ENCODE results near the gene KCNMA1. TPM values are rescaled to one million over a fixed set of nuclear protein-coding genes. Genes with fewer than 3 reads are reported as not detected.

KCNMA1 gene
- total RNA-seq, 4 donors from 2014 or later: 66.8 to 96.5 (median 78.9) TPM

DNA sequence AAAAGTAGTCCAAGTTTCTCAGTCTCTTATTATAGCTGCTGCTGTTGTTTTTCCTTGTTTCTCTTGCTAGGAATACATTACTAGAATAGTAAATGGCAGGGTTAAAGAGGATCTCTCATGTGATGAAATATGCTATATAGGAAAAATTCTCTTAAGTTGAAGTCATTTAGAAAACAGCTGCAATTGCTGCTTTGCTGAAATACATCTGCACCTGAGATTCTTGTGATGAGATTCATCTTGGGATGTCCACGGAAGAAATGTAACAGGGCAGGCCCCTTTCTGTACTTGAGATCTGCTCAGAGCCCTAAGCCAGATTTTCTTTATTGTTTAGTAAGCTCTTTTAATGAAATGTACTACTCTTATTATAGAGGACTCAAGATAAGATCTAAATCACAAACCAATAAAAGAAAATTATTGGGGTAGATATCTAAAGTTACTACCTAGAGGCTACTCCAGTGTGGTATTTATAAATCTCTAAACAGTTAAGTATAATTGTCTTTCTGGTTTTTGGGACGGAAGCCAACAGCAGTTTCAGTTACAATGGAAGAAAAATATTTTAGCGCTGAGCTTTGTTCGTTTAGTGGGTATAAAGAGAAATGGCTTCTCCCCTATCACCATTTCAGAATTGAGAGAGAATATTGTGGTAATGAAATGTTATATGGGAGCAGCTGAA, 701.5 kb downstream of the KCNMA1 start:
- no peak for DNase-seq
- no peaks in the 10 kb centered on the region for H3K4me1 ChIP-seq
- no peak overlapping the region for H3K4me3 ChIP-seq
- H3K36me3 ChIP-seq: no peaks in the 10 kb centered on the region
- intact Hi-C loops (cut with DNase I; ENCODE audit: low total_unique reads): no loop called here
- TF ChIP-seq, protein P1, sequence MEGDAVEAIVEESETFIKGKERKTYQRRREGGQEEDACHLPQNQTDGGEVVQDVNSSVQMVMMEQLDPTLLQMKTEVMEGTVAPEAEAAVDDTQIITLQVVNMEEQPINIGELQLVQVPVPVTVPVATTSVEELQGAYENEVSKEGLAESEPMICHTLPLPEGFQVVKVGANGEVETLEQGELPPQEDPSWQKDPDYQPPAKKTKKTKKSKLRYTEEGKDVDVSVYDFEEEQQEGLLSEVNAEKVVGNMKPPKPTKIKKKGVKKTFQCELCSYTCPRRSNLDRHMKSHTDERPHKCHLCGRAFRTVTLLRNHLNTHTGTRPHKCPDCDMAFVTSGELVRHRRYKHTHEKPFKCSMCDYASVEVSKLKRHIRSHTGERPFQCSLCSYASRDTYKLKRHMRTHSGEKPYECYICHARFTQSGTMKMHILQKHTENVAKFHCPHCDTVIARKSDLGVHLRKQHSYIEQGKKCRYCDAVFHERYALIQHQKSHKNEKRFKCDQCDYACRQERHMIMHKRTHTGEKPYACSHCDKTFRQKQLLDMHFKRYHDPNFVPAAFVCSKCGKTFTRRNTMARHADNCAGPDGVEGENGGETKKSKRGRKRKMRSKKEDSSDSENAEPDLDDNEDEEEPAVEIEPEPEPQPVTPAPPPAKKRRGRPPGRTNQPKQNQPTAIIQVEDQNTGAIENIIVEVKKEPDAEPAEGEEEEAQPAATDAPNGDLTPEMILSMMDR (IDR thresholded peaks at IDR 0.05 in 4 of 5, conservative IDR thresholded peaks at IDR 0.05 in 1 of 5): no peak
- no peak for TF ChIP-seq POLR2A (IDR thresholded peaks at IDR 0.05)
- no peaks in the 10 kb centered on the region for H3K9me3 ChIP-seq
- no peak overlapping the region for H3K27ac ChIP-seq
- no peaks in the 10 kb centered on the region for H3K27me3 ChIP-seq
- in situ Hi-C loops (cut with MboI; ENCODE audit: low sequenced_read_pairs in 4 of 4): no loop called here
- no peak for ATAC-seq

DNA sequence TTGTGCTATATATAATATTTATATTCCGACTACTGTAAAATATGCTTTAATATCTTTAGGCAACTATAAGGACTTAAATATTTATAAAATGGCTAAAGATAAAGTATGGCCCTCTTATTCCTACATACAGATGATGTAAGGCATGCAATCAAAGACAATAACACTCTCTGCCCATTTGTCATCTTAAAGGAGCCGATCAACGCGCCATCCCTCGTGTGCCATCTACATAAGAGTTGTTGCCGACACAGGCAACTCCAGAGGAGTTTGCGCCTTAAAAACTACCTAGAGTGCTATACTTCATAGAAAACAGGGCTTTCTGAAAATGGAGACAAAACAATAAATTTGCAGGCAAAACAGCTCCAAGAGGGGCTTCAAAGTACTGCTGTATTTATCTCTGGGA, 709.0 kb downstream of the KCNMA1 start:
- ATAC-seq: no peak
- no peak overlapping the region for H3K4me3 ChIP-seq
- H3K36me3 ChIP-seq: no peaks in the 10 kb centered on the region
- H3K9me3 ChIP-seq: no peaks in the 10 kb centered on the region
- no peaks in the 10 kb centered on the region for H3K4me1 ChIP-seq
- no peak for DNase-seq
- TF ChIP-seq, protein P1 (IDR thresholded peaks at IDR 0.05 in 4 of 5, conservative IDR thresholded peaks at IDR 0.05 in 1 of 5): no peak
- TF ChIP-seq POLR2A (IDR thresholded peaks at IDR 0.05): no peak
- intact Hi-C loops (cut with DNase I; ENCODE audit: low total_unique reads) (no loop called here), in situ Hi-C loops (cut with MboI; ENCODE audit: low sequenced_read_pairs in 4 of 4) (no loop called here)
- no peaks in the 10 kb centered on the region for H3K27me3 ChIP-seq
- no peak overlapping the region for H3K27ac ChIP-seq

DNA sequence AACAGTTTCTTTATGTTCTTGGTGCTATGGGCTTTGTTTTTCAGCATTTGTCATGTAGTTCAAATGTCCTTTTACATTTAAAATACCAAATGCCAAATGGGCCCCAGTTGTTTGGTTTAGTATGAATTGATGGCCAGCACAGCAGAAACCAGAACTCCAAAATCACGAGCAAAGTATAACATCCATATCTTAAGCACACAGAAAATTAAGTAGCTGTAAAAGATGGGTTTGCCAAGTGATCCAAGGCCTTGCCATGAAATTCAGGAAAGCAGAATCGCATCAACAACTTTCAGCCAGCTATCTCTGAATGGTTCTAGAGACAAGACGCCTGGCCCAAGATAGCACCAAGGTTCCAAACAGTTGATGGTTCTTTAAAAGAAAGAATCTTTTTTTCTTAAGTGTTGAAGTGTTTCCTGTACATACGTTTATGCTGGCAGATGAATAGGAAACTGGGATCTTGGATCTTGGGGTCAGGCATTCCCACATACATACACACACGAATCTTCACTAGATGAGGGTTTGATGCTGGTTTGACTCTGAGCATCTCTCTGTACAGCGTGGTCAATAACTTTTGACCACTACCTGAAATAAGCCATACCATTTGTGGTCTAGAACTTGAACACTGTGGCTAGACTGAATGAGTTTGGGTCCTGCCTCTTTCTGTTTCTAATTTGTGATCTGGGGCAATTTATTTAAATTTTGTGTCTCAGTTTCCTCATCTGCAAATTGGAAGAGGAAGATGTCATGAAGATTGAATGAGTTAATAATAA, 711.8 kb downstream of the KCNMA1 start:
- in situ Hi-C loops (cut with MboI; ENCODE audit: low sequenced_read_pairs in 4 of 4): no loop called here
- H3K36me3 ChIP-seq: no peaks in the 10 kb centered on the region
- no peaks in the 10 kb centered on the region for H3K9me3 ChIP-seq
- DNase-seq (no peak), ATAC-seq (no peak)
- no peak overlapping the region for H3K4me3 ChIP-seq
- H3K4me1 ChIP-seq: no peaks in the 10 kb centered on the region
- intact Hi-C loops (cut with DNase I; ENCODE audit: low total_unique reads): no loop called here
- TF ChIP-seq POLR2A (IDR thresholded peaks at IDR 0.05): no peak
- TF ChIP-seq, protein P1 (IDR thresholded peaks at IDR 0.05 in 4 of 5, conservative IDR thresholded peaks at IDR 0.05 in 1 of 5): no peak
- no peaks in the 10 kb centered on the region for H3K27me3 ChIP-seq
- no peak overlapping the region for H3K27ac ChIP-seq

DNA sequence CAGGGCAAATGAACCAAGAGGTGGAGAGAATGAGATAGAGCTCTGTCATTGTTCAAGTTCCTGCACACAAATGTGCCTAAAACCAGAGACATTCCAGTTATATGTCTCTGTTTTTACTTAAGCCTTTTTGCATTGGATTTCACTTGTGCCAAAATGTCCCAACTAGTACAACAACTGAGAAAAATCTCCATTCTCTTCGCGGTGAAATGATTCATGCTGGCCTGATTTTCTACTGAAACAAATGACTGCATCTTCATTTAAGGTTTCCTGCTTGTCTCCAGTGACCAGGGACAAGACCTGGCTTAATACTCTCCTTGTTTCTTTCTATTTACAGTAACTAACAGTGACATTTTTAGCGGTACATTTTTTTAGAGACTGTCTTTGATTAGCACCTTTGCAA, 714.9 kb downstream of the KCNMA1 start:
- Histone ChIP-seq H3K9me3 (no peaks in the 10 kb centered on the region), H3K4me1 (no peaks in the 10 kb centered on the region), H3K36me3 (no peaks in the 10 kb centered on the region), H3K4me3 (no peak overlapping the region), H3K27ac (no peak overlapping the region), H3K27me3 (no peaks in the 10 kb centered on the region)
- in situ Hi-C loops (cut with MboI; ENCODE audit: low sequenced_read_pairs in 4 of 4) (no loop called here), intact Hi-C loops (cut with DNase I; ENCODE audit: low total_unique reads) (no loop called here)
- DNase-seq (no peak), ATAC-seq (no peak)
- TF ChIP-seq, protein P1 (IDR thresholded peaks at IDR 0.05 in 4 of 5, conservative IDR thresholded peaks at IDR 0.05 in 1 of 5): no peak
- TF ChIP-seq POLR2A (IDR thresholded peaks at IDR 0.05): no peak
